Body of pancreas (tissue), 4 donors: ENCODE data around the gene ENTHD1. TPM values are rescaled to one million over a fixed set of nuclear protein-coding genes. Genes with fewer than 3 reads are reported as not detected.

ENCODE experiments used
- ATAC-seq: fragments of 150-250 bp; one replicate; pipeline ENCODE4 v1.9.1; 2016
- DNase-seq, 4 donors: peaks; one replicate each; pipeline ENCODE4 v3.0.0-alpha.2; 2019
- H3K27ac ChIP-seq, 4 donors: fragments of 200-600 bp; sonication (generic); 1 replicate in 3 of 4; 2 replicates in 1 of 4; pipeline versions ENCODE4 v1.5.1 to v1.6.1; 2016 to 2019; ENCODE audit warnings: mild to moderate bottlenecking in 1 of 4, mixed read lengths in 1 of 4, moderate library complexity in 1 of 4
- H3K27me3 ChIP-seq, 2 donors: fragments of 200-600 bp; sonication (generic); one replicate each; pipeline ENCODE4 v1.6.0; 2016; ENCODE audit warnings: mild to moderate bottlenecking in 1 of 2
- H3K36me3 ChIP-seq, 2 donors: fragments of 200-600 bp; sonication (generic); replicated peaks in 1 of 2; 2 replicates each; pipeline ENCODE4 v1.5.1; 2016; ENCODE audit warnings: low read depth in 2 of 2; ENCODE audit not compliant: insufficient read depth in 1 of 2
- H3K4me1 ChIP-seq: fragments of 200-600 bp; sonication (generic); one replicate; pipeline ENCODE4 v1.6.0; 2016
- H3K4me3 ChIP-seq, 2 donors: fragments of 200-600 bp; sonication (generic); 1 replicate in 1 of 2; 2 replicates in 1 of 2; pipeline ENCODE4 v1.5.1; 2016 to 2019
- H3K9me3 ChIP-seq, 3 donors: fragments of 200-600 bp; sonication (generic); 1 replicate in 2 of 3; 2 replicates in 1 of 3; pipeline ENCODE4 v1.5.1; 2016
- POLR2A ChIP-seq, 3 donors: fragments of 450-650 bp; IDR thresholded peaks; one replicate each; pipeline ENCODE4 v1.6.1; 2016; ENCODE audit warnings: antibody characterized with exemption in 3 of 3, mild to moderate bottlenecking in 2 of 3
- WGBS, 2 donors: methylation state at CpG; one replicate each; pipeline ENCODE4 v1.1.5; 2017; 5-methylcytosine and 5-hydroxymethylcytosine counted together
- intact Hi-C: fragments of 100-400 bp; cut with DNase I; formaldehyde crosslinking; loops from one replicate; pipeline ENCODE4 v1.15.1; 2023
- total RNA-seq, 2 donors: library from RNA; depleted of rRNA; stranded (reverse); fragments of >200 nt; gene quantifications; one replicate each; pipeline ENCODE4 v1.1.0, GENCODE V29; 2016
- TF ChIP-seq, protein P1 (sequence below), 7 experiments: fragments of 450-650 bp in 4 of 7; fragments of 200-600 bp in 3 of 7; sonication (generic) in 3 of 7; IDR thresholded peaks; one replicate each; pipeline ENCODE4 v1.5.1; 2016 to 2019; ENCODE audit warnings: antibody characterized with exemption in 7 of 7

Gene ENTHD1
- total RNA-seq, 2 donors from 2014 or later = not detected

DNA sequence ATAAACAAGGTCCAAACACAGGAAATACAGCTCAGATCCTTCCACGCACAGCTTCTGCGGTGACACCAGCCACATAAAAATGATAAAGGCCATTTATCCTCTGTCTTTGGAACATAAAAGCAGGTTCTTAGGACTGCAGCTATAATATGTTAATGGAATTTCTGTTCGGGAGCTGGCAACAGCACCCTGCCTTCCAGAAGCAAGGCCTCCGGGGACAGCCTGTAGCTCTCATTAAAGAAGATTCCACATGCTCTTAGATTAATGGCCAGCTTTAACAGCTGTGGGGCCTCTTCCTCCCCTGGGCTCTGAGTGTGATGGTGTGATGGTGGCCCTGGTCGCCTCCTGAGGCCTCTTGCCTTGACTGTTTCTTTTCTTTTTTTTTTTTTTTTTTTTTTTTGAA lies 185.7 kb downstream of the ENTHD1 start:
- DNase-seq (no peak), ATAC-seq (no peak)
- no peak for TF ChIP-seq POLR2A (IDR thresholded peaks at IDR 0.05)
- TF ChIP-seq, protein P1, sequence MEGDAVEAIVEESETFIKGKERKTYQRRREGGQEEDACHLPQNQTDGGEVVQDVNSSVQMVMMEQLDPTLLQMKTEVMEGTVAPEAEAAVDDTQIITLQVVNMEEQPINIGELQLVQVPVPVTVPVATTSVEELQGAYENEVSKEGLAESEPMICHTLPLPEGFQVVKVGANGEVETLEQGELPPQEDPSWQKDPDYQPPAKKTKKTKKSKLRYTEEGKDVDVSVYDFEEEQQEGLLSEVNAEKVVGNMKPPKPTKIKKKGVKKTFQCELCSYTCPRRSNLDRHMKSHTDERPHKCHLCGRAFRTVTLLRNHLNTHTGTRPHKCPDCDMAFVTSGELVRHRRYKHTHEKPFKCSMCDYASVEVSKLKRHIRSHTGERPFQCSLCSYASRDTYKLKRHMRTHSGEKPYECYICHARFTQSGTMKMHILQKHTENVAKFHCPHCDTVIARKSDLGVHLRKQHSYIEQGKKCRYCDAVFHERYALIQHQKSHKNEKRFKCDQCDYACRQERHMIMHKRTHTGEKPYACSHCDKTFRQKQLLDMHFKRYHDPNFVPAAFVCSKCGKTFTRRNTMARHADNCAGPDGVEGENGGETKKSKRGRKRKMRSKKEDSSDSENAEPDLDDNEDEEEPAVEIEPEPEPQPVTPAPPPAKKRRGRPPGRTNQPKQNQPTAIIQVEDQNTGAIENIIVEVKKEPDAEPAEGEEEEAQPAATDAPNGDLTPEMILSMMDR (IDR thresholded peaks at IDR 0.05) = no peak
- Histone ChIP-seq H3K36me3 (no peaks in the 10 kb centered on the region), H3K4me3 (no peak overlapping the region), H3K9me3 (no peaks in the 10 kb centered on the region), H3K27me3 (no peaks in the 10 kb centered on the region), H3K4me1 (peaks cover 10% of the 10 kb centered on the region), H3K27ac (no peak overlapping the region)
- WGBS, 2 donors = 85 to 89% methylated on average over 5 of the region's 5 CpGs
- intact Hi-C loops = no loop called here

DNA sequence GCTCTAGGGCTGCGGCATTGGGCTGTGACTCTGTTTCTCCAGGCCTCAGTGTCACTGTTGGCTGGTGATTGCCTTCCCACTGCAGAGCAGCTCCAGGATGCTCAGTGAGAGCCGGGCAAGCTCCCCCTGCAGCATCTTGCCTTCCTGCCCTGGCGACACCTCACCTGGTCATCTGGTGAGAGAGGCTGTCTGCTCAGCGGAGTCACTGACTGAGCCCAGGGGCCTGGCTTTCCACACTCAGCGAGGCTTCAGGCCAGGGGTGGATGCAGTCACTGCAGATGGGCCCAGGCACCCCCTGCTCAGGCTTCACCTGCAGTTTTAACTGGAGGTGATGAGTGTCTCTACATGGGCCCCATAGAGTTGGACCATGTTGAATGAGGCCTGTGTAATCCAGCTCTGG lies 186.2 kb downstream of the ENTHD1 start:
- Histone ChIP-seq H3K4me1 (peaks cover 10% of the 10 kb centered on the region), H3K4me3 (no peak overlapping the region), H3K27ac (no peak overlapping the region), H3K9me3 (no peaks in the 10 kb centered on the region), H3K27me3 (no peaks in the 10 kb centered on the region), H3K36me3 (no peaks in the 10 kb centered on the region)
- ATAC-seq = no peak
- no peak for DNase-seq
- 84 to 98% methylated on average over 3 to 5 of the region's 5 CpGs for whole genome bisulfite sequencing, 2 donors
- intact Hi-C loops = no loop called here
- TF ChIP-seq POLR2A (IDR thresholded peaks at IDR 0.05) = no peak
- TF ChIP-seq, protein P1 (IDR thresholded peaks at IDR 0.05) = no peak

GRCh38 chr22:39706376-39707140 lies 187.0 kb downstream of the ENTHD1 start:
- Histone ChIP-seq H3K4me1 (peaks cover 10% of the 10 kb centered on the region), H3K27me3 (no peaks in the 10 kb centered on the region), H3K27ac (no peak overlapping the region), H3K4me3 (no peak overlapping the region), H3K36me3 (no peaks in the 10 kb centered on the region), H3K9me3 (no peaks in the 10 kb centered on the region)
- ATAC-seq (no peak), DNase-seq (no peak)
- intact Hi-C loops = no loop called here
- WGBS, 2 donors = 80 to 83% methylated on average over 19 to 27 of the region's 27 CpGs
- no peak for TF ChIP-seq POLR2A (IDR thresholded peaks at IDR 0.05)
- TF ChIP-seq, protein P1 (IDR thresholded peaks at IDR 0.05) = no peak

DNA sequence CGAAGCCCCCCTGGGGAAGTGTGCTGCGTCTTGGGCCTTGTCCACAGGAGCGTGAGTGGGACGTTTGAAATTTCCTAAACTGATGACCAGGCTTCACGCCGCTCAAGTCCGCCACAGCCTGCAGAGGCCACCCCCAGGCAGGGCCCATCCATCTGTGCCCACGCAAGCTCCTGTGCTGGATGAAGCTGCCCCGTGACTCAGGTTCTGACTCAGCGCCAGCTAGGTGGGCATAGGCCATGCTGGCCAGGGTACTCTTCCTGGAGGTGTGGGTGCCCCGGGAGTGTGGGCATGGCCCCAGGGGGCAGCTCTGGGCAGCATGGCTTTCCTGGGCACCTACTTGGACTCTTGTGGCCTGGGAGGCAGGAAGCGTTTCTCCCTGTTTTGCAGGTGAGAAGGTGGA lies 188.2 kb downstream of the ENTHD1 start:
- Histone ChIP-seq H3K36me3 (no peaks in the 10 kb centered on the region), H3K27ac (no peak overlapping the region), H3K27me3 (no peaks in the 10 kb centered on the region), H3K9me3 (no peaks in the 10 kb centered on the region), H3K4me3 (no peak overlapping the region), H3K4me1 (peaks cover 4% of the 10 kb centered on the region)
- intact Hi-C loops = no loop called here
- no peak for TF ChIP-seq POLR2A (IDR thresholded peaks at IDR 0.05)
- TF ChIP-seq, protein P1 (IDR thresholded peaks at IDR 0.05) = no peak
- 92 to 98% methylated on average over 7 to 12 of the region's 12 CpGs for WGBS, 2 donors
- DNase-seq = no peak
- ATAC-seq = no peak
